Measurements from ENCODE around the gene SREBF1.

SREBF1 gene

DNA sequence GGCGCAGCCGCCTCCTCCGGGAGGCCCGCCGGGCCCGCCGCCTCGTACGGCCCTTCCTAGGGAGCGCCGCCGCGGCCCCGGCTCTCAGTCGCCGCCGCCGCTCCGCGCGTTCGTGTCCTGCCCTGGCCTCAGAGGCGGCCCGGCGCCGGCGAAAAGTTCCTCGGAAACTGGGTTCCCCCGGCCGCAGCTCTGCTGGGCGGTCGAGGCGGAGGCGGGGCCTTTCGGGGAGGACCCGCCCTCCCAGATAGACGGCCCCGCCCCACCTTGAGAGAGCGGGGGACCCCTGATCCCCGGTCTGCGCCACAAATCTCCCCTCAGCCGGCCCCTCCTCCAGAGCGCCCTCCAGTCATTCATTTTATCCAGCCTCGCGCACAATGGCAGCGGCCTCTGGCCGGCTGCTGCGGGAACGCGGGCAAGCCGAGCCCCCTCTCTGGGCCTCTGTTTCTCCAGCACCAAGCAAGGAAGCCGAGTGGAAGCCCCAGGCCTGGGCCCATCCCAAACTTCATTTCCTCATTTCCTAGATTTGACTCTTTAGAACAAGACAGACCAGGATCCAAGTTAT lies at the start of gene SREBF1:
Gene SREBF1 (minus strand): TSS at position 169 of the 562 bp plus-strand sequence. CDS start 169 bp downstream, outside the sequence.
- DNase-seq (ENCODE audit: low spot score) = peak; percentile 73

DNA sequence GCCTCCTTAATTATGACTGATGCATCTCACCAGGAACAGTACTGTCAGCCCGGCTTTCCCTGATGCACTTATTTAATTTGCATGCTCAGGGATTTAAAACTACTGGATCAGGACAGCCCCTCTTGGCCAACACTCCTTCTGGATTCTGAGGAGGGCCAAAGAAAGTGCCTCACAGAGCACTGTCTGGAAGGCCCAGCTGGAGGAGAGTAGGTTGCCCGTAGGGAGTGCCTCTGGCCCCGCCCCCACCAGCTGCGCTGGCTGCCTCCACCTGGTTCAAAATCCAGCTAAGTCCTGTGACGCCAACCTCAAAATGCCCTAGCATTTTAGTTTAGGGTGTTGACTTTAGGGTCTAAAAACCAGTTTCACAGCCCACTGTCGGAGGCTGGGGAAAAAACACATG lies 49.4 kb upstream of the SREBF1 start:
- no peak for DNase-seq (ENCODE audit: low spot score)

DNA sequence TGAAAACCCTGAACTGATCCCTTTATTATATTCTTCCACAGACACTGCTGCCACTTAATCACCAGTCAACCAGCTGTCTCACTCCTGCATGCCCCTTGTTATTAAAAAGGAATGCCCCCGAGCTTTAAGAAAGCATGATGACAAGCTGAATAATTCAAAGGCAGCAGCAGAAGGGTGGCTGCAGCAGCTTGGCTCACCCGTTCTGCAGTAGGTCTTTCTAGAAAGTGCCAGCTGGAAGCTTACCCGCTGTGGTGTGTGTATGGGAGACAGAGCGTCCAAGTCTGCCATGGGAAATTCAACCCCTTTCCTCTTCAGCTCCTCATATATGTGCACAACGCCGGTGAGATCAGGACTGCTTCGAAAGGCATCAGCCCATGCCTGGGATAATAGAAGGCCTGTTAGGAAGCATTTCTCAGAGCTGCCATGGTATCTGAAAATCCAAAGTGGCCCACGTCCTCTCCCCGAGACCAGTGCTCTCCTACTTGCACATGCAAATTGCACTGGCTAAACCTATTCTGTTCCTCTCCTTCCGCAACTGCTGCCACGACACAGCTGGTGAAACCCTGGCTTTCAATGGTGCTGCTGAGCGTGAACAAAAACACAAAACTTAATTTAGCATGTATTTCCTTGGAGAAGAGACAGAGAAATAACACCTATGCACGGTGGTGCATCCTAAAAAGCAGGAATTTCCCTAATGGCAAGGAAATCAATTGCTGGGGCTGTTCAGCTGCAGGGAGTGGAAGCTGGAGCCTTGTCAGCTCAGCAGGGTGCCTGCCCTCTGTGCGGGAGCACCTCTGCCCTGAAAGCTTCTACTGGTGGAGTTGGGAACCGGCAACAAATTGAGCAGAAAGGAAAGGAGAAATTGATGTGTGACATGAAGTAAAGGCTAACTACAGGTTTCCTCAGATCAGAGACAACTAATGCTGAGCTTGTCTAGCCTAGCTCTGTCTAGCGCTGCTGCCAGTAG lies 47.9 kb upstream of the SREBF1 start:
- no peak for DNase-seq (ENCODE audit: low spot score)

DNA sequence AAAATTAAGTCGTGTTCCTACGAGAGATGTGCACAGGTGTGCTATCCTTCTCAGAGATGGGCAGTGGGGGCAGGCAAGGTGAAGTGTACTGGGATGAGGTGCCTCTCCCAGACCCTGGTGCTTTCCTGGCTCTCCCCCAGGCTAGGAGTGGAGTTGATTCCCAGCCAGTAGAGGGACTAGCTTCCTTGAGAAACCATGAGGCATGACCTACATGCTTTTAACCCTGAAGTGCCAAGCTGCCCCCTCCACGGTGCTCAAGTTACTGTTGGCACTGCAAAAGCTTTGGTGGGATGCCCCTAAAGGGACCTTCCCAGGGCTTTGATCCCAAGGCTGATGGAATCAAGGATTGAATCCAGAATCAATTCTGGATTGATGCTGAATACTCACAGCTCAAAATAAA lies 47.0 kb upstream of the SREBF1 start:
- no peak for DNase-seq (ENCODE audit: low spot score)

DNA sequence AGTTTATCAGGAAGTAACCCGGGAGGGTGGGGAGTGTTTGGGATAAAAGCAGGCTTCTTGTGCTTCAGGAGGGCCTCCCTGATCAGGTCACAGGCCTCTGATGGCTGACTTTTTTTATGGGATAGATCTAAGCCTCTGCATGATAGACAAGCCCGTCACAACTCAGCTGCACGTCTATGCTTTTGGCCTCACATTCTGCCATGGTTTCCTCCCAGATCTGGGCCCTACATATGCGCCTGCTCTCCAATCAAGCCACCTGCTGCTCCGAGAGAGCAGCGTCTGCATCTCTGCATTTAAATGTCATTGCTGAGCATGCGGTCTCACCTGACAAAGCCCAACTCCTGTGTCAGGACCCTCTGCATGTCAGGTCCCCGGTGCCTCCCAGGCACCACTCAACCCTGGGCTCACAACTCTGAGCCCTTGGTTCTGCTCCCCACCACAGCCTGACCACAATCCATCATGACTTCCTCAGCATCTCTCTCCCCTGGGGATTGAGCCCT lies 45.3 kb upstream of the SREBF1 start:
- DNase-seq (ENCODE audit: low spot score) = no peak

DNA sequence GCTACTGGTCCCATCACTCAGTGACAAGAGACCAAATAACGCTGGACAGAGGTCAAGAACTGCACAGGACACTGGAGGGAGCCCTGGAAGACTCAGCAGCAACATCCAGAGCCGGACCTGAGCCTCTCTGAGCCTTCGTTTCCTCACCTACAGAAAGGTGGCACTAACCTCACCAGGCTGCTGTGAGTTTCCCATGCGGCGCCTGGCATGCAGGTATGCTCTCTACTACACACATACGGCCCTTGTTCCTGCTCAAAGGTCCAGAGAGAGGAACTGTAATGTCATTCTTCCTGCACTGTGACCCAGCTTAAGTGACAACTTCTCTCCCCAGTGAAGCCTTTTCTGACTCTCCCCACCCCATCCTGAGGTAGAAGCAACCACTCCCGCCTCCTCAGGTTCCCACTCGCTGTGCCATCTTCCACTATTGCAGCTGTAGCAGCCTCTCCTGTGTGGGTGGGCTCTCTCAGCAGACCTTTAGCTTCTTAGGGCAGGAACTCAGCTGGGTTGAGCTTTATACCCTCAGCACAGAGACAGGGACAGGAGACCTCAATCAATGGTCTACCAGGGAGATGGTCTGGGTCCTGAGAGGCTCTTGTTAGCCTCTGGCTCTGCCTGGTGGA lies 43.9 kb upstream of the SREBF1 start:
- DNase-seq (ENCODE audit: low spot score) = no peak

DNA sequence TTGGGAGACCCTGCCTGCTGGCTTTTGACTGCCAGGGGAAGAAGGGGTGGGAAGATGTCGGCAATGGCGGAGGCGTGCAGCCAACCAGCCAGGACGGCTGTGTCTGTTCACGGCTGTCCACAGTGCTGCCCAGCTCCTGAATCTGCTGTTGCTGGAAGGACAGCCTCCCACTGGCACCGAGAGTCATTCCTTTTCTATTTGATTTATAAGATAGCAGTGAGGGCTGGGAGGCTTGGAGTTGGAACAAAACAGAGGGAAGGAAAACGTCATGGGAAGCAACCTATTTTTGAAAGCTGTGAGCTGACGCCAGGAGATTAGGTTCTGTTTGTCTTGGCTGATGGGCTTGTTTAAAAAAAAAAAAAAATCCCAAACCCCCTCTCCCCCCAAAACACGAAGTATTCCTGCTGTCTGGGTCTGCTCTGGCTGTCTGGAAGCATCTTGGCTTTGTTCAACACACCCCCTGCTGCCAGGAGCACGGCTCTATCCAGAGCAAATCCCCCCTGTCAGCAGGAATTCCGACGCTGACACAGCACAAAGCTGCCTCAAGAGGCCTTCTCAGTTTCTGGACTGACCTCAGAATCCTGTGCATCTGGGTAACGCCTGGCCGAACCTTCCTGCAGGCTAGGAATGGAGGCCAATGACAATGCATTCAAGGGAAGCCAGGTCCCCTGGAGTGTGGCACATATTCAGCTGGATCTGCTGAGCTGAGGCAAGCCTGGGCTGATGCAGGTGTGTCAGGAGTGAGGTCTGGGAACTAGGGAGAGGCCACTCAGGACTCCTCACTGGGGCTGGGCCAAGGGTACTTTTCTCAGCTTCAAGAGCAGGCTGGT lies 41.0 kb upstream of the SREBF1 start:
- no peak for DNase-seq (ENCODE audit: low spot score)

DNA sequence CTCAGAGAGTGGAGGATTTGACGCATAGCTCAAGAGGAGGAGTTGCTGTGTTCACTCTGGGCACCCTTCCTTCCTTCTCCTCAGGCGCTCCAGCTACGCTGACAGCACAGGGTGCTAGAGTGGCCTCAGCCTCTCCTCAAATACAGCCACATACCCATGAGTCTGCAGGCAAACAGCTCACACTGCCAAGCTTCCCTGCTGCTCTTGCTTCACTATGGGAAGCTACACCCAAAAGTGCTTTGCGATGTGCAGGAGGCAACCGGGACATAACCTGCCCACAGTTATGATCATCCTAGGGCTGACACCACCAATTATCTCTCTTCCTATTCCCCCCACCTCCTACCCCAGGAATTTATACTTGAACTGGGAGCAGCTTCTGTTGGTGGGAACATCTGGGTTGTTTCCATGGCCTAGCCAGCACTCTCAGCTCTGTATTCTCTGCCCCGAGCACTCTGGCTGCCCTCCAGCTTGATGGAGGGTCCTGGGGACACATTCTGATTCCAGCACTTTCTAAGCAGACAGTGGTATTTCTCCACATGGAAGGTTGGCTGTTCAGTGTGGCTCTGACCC lies 40.3 kb upstream of the SREBF1 start:
- no peak for DNase-seq (ENCODE audit: low spot score)

DNA sequence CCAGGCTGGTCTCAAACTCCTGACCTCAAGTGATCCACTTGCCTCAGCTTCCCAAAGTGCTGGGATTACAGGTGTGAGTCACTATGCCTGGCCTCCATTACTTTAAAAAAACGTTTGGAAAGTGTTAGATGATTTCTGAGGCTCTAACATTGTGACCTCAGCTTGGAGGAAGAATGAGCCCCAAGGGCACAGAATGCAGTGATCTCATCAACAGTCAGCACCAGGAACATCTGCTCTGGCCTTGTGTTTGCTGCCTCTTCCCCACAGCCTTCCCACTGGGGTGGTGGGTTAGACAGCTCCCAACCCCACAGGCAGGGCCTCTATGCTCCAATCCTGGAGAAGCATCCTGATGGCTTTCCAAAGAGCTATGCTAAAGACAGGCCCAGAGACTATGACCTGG lies 37.7 kb upstream of the SREBF1 start:
- no peak for DNase-seq (ENCODE audit: low spot score)

DNA sequence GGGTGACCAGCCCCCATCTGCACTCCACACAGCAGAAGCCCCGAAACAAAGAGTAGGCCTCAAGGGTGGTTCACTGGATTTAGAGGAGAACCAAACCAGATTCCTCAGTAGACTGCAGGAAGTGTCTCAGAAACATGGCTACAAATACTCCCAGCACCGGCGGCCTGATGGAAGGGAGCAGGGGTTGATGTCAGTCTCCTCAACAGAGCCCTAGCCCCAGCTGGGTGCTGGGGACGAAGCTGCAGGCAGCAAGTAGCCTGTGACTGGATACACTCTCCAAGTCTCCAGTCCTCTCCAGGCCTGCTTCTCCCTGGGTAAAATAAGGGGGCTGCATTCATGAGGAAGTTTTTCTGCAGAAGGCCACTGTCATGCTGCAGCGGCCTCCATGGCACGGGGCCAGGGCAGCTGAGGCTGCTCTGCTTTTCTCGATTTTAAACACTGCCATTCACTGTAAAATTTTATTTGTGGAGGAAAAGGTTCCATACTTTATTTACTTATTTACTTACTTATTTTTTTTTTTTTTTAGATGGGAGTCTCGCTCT lies 36.7 kb upstream of the SREBF1 start:
- no peak for DNase-seq (ENCODE audit: low spot score)

DNA sequence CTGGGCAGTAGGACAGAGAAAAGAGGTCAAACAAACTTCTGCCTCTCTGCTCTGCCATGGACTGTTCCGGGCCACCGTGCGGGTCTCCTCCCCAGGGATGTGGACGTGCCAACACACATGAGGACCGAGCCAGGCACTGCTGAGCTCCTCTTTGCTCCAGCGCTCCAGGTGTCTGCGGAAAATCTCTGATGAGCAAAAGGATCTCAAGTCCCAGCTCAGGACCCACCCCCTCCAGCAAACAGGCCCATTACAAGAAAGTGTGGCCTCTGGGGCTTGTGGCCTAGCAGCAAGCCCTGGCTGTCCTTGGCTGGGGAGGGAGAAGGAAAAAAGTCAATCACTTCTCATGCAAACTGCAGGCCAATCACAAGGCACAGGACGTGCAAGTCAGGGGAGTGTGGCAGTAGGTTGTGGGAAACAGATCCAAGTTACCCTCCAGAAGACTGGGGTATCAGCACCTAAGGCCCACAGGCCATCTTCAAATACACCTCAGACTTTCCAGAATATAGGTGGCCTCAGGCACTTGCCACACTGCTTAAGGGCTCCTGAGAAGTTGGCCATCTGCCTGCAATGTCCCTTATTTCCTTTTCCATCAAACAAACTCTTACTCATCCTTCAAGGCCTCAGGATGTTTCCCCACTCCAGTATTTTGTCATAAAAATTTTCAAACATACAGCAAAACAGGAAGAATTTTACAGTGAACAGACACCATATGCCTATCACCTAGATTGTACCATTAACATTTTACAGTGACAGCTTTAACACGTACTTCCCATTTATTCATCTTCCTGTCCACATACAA lies 36.0 kb upstream of the SREBF1 start:
- no peak for DNase-seq (ENCODE audit: low spot score)

DNA sequence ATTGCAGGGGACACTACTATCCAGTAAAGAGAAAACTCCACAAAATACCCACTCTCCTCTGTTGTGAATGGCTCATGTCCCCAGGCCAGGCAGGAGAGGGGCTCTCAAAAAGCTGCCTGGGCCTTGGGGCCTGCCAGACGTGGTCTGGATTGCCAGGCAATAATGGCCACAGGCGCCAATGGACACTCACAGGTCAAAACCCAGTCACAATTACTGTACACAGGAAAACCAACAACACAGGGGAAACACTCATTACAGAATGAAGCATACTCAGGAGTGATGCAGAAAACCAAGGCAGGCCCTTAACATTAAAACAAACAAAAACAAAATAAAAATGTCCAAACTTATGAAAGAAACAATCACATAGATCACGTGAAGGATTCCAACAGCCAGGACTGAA lies 35.1 kb upstream of the SREBF1 start:
- DNase-seq (ENCODE audit: low spot score) = no peak

DNA sequence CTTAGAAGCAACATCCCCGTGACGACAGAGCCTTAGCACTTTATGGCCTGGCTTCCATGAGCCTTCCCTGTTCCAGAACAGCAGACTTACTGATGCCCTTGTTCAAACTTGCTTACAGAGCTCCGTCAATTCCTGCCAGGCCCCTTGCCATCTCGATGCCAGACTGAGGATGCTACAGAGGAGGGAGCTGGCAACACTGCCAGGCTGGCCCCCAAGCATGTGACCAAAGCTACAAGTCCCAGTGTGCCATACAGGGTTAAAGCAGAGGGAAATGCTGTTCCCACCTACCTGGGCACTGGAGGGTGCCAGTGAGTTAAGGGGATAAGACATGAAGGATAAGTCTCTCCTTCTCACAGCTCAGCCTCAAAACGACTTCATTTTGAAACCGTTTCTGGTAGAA lies 33.5 kb upstream of the SREBF1 start:
- no peak for DNase-seq (ENCODE audit: low spot score)

DNA sequence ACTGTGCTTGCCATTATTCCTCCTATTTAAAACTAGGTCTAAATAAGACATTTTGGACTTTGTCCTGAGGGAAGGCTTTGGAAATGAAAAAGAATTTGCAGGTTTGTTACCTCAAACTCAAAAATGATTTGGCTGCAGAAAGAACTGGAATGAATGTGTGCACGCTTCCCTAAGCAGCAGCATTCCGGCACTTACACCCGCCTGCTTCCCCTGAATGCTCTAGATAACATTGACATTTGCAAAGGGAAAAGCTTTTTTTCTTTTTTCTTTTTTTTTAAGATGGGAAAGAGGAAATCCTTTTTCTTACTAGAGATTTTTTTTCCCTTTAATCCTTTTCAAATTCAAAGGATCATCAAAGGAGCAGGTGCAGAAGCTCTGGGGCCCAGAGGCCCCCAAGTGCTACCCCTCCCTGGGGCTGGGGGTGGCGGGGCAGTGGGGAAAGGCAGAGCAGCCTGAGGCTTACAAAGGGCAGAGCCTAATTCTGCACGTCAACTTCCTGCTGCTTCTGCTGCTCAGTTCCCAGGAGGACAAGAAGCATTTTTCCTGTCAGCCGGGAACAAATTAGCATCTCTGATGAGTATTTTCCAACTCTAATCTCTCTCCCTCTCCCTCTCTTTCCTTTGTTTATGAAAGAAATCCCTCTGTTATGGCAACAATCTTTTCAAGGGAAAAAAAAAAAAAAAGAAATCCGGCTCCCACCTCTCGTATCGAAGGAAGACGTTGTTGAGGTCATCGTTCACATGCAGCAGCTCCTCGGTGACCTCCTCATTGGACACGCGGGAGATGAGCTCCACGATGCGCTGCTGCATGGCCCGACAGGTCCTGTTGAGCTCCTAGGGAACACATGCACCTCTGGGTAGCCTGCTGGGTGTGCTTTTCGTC lies 32.1 kb upstream of the SREBF1 start:
- no peak for DNase-seq (ENCODE audit: low spot score)

DNA sequence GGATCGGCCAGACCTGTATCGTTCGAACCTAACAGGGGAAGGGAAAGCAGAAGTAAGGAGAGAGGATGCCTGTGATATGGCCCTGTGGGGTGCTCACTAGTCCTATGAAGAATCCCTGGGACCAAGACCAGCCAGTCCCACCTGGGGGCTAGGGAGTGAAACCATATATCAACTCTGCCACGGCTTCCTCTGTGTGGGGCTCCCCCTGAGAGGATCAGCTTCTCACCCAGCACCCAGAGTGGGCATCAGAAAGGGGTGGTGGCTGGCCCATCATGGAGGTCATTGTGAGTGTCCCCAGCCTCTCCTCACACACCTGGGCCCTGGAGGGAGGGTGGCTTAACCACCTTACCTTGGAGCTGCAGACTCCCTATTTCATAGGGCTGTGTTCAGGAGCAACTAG lies 30.1 kb upstream of the SREBF1 start:
- DNase-seq (ENCODE audit: low spot score) = no peak

DNA sequence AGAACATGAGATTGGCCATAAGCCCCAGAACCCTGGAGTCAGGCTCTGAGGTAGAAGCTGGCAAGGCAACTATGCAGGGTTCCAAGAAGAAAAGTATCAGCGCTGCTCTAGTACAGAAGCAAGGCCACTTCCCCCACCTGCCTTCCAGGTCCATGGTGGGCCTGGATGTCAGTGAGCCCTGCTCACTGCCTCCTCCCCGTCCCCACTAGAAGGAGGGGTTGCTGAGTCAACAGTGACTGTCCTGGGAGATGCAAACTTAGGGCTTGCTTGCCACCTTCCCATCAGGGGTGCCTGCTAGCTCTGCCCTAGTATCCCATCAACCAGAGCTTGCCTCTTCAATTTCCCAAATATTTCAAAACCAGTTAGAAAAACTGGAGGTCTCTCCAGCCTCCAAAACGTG lies 29.6 kb upstream of the SREBF1 start:
- DNase-seq (ENCODE audit: low spot score) = no peak

DNA sequence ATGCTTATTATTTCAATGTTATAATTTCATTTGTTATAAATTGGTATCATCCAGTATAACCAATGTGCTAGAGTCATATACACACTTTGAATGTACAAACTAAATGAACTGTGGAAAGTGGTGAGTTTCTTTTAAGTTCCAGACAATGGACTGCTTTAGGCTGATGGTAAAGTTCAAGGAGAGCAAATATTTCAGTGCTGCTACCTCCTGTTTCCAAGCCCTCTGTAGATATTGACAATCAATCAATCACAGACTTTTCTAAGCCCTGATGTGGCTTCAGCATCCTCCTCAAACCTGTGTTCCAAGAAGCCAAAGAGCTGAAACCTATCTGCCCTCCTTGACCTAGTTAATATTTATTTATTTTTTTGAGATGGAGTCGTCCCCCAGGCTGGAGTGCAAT lies 28.2 kb upstream of the SREBF1 start:
- DNase-seq (ENCODE audit: low spot score) = no peak

DNA sequence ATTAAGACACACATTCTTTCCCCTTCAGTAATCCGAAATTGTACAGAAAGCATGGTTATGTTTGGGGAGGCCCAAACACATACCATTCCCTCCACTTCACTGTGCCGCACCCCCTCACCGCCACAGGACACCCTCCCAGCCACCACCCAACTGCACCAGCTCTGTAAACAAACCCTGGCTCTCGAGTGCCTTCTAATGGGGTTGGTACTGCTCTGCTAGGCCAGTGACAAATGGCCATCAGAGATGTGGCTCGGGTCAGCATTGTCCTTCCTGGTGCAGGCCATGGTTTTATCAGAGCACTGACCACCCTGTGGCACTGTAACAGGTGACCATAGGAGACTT lies 24.0 kb upstream of the SREBF1 start:
- DNase-seq (ENCODE audit: low spot score) = no peak

DNA sequence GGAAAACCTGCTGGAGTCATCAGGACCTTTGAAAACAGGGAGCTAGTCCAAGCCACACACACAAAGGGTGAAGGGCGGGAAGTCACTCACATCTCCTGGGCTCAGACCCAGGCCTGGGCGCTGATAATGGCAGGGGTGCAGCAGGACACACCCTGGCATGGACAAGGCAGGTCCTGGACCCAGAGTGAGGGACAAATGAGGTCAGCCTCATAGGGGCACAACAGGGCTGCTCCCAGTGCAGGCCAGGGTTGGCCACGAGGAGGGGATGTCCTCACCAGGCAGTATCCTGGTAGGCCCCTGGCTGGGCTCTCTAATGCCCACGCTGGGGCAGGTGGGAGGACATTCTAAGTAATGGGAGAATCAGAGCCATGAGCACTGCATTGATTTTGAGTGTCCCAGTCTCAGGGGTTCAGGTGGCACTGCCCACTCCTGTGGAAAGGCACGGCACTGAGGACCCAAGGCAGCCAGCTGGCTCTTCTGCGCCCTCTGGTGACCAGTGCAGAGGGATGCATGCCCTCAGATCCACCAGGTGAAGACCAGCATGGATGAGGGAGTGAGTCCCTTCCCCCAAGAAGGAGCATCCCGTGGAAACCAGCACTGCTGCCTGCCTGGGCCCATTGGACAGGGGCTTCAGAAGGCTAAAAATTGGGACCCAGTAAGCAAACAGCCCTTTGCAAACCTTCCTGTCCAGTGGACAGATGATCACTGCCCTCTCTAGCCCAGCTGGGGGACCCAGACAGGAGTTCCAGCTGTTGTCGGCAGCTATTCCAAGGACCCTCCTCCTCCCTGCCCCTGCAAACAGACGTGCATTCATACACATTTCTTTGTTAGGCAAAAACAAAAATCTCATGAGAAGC lies 23.4 kb upstream of the SREBF1 start:
- peak; percentile 85 for DNase-seq (ENCODE audit: low spot score)

All from hematopoietic multipotent progenitor cell treated with erythropoietin and hydrocortisone succinate and interleukin-3 and kit ligand, for 15 days (in vitro differentiated cells).